ENCODE measurements around the gene PTPRR. TPM values are rescaled to one million over a fixed set of nuclear protein-coding genes. Genes with fewer than 3 reads are reported as not detected.

PTPRR gene
- total RNA-seq, 4 donors from 2014 or later: not detected

- Histone ChIP-seq H3K27ac (no peak overlapping the region), H3K36me3 (no peaks in the 10 kb centered on the region), H3K9me3 (no peaks in the 10 kb centered on the region), H3K27me3 (no peaks in the 10 kb centered on the region), H3K4me1 (no peaks in the 10 kb centered on the region), H3K4me3 (no peak overlapping the region)
- DNase-seq (ENCODE audit: low spot score in 2 of 2): peak in 1 of 2 donors; percentile 73
- 31% methylated on average over 6 of the region's 6 CpGs for WGBS
- TF ChIP-seq, protein P1, sequence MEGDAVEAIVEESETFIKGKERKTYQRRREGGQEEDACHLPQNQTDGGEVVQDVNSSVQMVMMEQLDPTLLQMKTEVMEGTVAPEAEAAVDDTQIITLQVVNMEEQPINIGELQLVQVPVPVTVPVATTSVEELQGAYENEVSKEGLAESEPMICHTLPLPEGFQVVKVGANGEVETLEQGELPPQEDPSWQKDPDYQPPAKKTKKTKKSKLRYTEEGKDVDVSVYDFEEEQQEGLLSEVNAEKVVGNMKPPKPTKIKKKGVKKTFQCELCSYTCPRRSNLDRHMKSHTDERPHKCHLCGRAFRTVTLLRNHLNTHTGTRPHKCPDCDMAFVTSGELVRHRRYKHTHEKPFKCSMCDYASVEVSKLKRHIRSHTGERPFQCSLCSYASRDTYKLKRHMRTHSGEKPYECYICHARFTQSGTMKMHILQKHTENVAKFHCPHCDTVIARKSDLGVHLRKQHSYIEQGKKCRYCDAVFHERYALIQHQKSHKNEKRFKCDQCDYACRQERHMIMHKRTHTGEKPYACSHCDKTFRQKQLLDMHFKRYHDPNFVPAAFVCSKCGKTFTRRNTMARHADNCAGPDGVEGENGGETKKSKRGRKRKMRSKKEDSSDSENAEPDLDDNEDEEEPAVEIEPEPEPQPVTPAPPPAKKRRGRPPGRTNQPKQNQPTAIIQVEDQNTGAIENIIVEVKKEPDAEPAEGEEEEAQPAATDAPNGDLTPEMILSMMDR (IDR thresholded peaks at IDR 0.05): peak; percentile 64 to 73
- TF ChIP-seq EP300 (IDR thresholded peaks at IDR 0.05): no peak
Measured at GRCh38 chr12:70590051-70590450, 330.5 kb downstream of the PTPRR start.

Other genes with a start within 250 kb of the PTPRR start
- gene TSPAN8, start 237.3 kb upstream of the PTPRR start, total RNA-seq: 10 to 100 TPM in 3 of 4 donors, 1 to 10 TPM in 1; 8.3 to 33.6 (median 26.1) TPM

All from suprapubic skin (tissue), 4 donors.